Measurements from ENCODE around the gene EIF4E2.

- TF ChIP-seq CTCF (IDR thresholded peaks at IDR 0.05), result no peak
- TF ChIP-seq POLR2A (IDR thresholded peaks at IDR 0.05), result no peak
Measured at GRCh38 chr2:232597362-232598079, 47.0 kb downstream of the EIF4E2 start.

All from vagina (tissue), 2 donors.